ENCODE data around the gene CSNK2A2.

The CSNK2A2 gene

GRCh38 chr16:58234831-58235595, 37.1 kb upstream of the CSNK2A2 start:
- H3K4me3 ChIP-seq (ENCODE audit: low read depth, low read length) = no peak overlapping the region
- no peak for DNase-seq
- no peaks in the 10 kb centered on the region for H3K27me3 ChIP-seq (ENCODE audit: insufficient read depth, low read depth, severe bottlenecking)
- H3K36me3 ChIP-seq = no peaks in the 10 kb centered on the region
- H3K9me3 ChIP-seq (ENCODE audit: severe bottlenecking) = no peaks in the 10 kb centered on the region
- TF ChIP-seq, protein P1, sequence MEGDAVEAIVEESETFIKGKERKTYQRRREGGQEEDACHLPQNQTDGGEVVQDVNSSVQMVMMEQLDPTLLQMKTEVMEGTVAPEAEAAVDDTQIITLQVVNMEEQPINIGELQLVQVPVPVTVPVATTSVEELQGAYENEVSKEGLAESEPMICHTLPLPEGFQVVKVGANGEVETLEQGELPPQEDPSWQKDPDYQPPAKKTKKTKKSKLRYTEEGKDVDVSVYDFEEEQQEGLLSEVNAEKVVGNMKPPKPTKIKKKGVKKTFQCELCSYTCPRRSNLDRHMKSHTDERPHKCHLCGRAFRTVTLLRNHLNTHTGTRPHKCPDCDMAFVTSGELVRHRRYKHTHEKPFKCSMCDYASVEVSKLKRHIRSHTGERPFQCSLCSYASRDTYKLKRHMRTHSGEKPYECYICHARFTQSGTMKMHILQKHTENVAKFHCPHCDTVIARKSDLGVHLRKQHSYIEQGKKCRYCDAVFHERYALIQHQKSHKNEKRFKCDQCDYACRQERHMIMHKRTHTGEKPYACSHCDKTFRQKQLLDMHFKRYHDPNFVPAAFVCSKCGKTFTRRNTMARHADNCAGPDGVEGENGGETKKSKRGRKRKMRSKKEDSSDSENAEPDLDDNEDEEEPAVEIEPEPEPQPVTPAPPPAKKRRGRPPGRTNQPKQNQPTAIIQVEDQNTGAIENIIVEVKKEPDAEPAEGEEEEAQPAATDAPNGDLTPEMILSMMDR (IDR thresholded peaks at IDR 0.05; ENCODE audit: low read depth, low read length) = no peak
- H3K27ac ChIP-seq = no peak overlapping the region

DNA sequence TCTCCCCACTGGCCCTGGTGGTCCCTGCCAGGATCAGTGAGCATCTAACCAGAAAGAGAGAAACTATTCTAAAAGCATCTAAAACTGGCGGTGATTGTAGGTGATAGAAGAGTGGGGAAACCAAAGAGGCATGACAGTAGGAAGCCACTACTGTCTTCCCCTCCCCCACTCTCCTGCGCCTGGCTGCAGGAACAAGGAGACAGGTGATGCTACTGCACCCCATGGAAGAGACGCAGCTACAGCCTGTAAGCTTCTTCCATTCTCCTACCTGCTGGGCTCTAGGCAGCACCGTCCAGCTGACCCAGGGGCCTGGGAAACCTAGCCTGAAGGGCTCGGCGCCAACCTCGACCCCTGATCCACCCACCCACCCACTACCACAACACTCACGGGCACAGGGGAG, 32.4 kb upstream of the CSNK2A2 start:
- Histone ChIP-seq H3K36me3 (no peaks in the 10 kb centered on the region), H3K4me3 (ENCODE audit: low read depth, low read length) (no peak overlapping the region), H3K27ac (no peak overlapping the region), H3K27me3 (ENCODE audit: insufficient read depth, low read depth, severe bottlenecking) (no peaks in the 10 kb centered on the region), H3K9me3 (ENCODE audit: severe bottlenecking) (no peaks in the 10 kb centered on the region)
- DNase-seq = no peak
- TF ChIP-seq, protein P1 (IDR thresholded peaks at IDR 0.05; ENCODE audit: low read depth, low read length) = no peak

- DNase-seq = no peak
- no peaks in the 10 kb centered on the region for H3K36me3 ChIP-seq
- no peak overlapping the region for H3K27ac ChIP-seq
Measured at GRCh38 chr16:58226790-58227189, 28.9 kb upstream of the CSNK2A2 start.

DNA sequence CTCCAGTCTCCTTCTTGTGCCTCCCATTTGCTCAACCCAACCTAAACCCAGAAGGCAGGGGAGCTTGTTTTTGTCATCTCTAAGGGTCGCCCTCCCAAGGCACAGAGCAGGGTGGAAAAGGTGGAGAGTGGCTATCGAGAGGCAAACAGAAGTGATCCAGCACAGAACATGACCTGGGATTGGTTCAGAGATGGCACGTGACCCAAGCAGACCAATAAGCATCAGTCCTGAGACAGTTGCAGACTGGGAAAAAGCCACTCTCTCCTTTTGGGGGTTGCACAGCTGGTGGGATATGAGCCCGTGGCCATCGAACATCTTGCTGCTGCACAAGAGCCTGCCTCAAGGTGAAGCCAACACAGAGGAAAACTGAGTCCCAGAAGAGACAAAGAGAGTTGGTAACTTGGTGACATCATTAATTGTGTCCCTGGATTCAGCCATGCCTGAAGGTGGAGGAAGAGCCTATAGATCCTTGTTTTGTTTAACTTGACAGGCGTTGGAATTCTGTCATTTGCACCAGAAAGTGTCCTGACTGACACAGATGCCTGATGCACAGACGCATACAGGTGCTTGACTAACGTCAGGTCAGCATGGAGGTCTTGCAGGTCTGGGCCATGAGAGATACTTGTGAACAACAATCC, 28.2 kb upstream of the CSNK2A2 start:
- TF ChIP-seq, protein P1 (IDR thresholded peaks at IDR 0.05; ENCODE audit: low read depth, low read length) = no peak
- Histone ChIP-seq H3K4me3 (ENCODE audit: low read depth, low read length) (no peak overlapping the region), H3K27me3 (ENCODE audit: insufficient read depth, low read depth, severe bottlenecking) (no peaks in the 10 kb centered on the region), H3K9me3 (ENCODE audit: severe bottlenecking) (no peaks in the 10 kb centered on the region), H3K36me3 (no peaks in the 10 kb centered on the region), H3K27ac (no peak overlapping the region)
- DNase-seq = no peak

More at GRCh38 chr16:58226790-58227189, 28.9 kb upstream of the CSNK2A2 start:
- Histone ChIP-seq H3K9me3 (ENCODE audit: severe bottlenecking) (no peaks in the 10 kb centered on the region), H3K27me3 (ENCODE audit: insufficient read depth, low read depth, severe bottlenecking) (no peaks in the 10 kb centered on the region), H3K4me3 (ENCODE audit: low read depth, low read length) (no peak overlapping the region)
- TF ChIP-seq, protein P1 (IDR thresholded peaks at IDR 0.05; ENCODE audit: low read depth, low read length) = no peak

DNA sequence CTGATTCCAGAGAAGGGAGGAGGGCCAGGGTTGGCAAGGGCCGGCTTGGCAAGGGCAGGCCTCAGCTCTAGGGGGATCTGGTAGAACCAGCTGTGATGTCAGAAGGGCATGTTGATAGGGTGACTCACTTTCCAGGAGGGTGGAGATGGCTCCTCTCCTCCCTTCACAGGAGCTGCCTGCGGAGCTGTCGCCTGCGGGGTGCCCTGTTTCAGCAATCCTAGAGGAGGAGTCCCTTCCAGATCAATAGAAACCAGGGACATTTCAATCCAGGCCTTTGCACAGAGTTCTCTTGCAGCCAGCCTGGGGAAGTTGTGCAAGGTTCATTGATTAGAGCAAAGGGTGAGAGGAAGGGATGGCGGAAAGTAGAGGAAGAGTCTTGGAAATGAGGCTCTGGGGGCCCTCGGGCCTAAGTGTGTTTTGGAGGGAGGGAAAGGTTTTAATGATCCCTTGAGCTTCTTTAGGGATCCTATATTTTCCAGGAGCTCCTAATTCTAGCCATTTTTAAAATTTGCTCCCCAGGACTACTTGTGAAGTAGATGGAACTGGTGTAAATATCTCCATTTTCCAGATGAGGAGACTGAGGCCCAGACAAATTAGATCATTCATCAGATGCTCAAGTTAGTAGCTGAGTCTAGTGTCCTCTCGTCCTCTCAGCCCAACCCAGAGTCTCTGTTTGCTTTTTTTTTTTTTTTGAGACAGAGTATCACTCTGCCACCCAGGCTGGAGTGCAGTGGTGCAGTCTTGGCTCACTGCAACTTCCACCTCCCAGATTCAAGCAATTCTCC, 24.8 kb upstream of the CSNK2A2 start:
- H3K36me3 ChIP-seq = no peaks in the 10 kb centered on the region
- no peak overlapping the region for H3K4me3 ChIP-seq (ENCODE audit: low read depth, low read length)
- H3K27me3 ChIP-seq (ENCODE audit: insufficient read depth, low read depth, severe bottlenecking) = no peaks in the 10 kb centered on the region
- TF ChIP-seq, protein P1 (IDR thresholded peaks at IDR 0.05; ENCODE audit: low read depth, low read length) = no peak
- H3K9me3 ChIP-seq (ENCODE audit: severe bottlenecking) = no peaks in the 10 kb centered on the region
- DNase-seq = no peak
- H3K27ac ChIP-seq = no peak overlapping the region

Data from WERI-Rb-1 (cell line).